GM12873 (cell line): ENCODE measurements around the gene ZNF532.

Experiments used
- CTCF ChIP-seq: IDR thresholded peaks from 2 replicates; pipeline ENCODE4 v1.5.1; 2012; ENCODE audit warnings: low read depth, mild to moderate bottlenecking, moderate library complexity, low read length, control low read depth; ENCODE audit not compliant: insufficient read depth; ENCODE audit errors: missing control alignments

Gene ZNF532

GRCh38 chr18:58911241-58911640, 46.6 kb downstream of the ZNF532 start:
- no peak for TF ChIP-seq CTCF

GRCh38 chr18:58911766-58912165, 47.1 kb downstream of the ZNF532 start:
- TF ChIP-seq CTCF: no peak

DNA sequence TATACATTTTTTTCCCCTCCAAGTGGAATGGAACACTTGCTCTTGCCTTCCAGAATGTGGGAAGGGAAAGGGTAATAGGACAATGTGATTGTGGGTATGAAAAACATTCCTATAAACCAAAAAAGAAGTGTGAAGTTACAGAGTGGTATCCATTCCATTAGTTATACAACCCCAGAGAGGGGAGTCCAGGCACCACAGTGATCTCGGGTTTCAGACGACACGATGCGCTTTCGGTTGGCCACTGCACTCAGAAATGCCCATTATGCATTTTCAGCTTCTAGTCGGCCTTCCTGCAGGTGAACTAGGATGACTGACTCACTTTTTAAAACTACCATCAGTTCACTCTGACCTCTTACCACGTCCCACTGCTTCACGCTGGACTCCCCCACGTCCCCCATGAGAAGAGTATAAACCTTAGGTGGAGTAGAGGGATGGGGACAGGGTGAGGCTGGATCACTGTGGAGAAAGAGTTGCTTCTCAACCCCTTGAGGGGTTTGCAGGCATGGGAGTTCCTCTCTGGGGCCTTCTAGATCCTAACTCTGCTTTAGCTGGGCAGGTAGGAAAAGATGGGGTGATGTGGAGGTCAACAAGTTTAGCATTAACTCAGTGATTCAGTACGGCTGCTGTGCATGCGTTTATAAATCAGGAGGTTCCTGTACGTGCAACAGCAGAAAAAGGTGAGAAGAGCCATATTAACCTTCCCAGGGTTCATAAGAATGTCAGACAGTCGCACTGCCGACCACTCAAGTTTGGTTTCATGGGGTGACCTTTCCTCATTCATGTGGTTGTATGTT, 50.5 kb downstream of the ZNF532 start:
- no peak for TF ChIP-seq CTCF

- TF ChIP-seq CTCF: no peak
Measured at GRCh38 chr18:58915995-58916394, 51.3 kb downstream of the ZNF532 start.

DNA sequence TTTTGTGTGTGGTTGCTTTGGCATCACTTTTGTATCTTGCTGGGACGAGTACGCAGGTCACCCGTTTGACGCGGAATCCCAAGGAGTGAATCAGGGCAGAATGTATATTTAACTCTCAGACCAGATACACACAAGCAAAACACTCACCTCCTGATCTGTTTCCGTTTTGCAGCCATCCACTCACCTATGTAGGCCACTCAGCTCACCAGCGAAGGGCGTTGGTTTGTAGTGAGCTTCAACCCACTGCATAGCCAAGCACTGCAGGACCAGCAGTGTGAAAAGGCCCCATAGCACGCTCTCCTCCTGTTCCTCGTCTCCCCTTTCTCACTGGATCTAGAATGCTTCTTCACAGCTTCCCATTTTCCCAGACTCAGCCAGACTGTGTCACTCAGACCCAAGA, 58.3 kb downstream of the ZNF532 start:
- TF ChIP-seq CTCF: no peak

GRCh38 chr18:58924473-58924872, 59.8 kb downstream of the ZNF532 start:
- no peak for TF ChIP-seq CTCF

- no peak for TF ChIP-seq CTCF
Measured at GRCh38 chr18:58927659-58928058, 63.0 kb downstream of the ZNF532 start.
